Neuronal stem cell (in vitro differentiated cells): ENCODE data around the gene RIMS4.

Experiments used
- DNase-seq: peaks from one replicate; pipeline ENCODE4 v3.0.0-alpha.2; 2013; ENCODE audit warnings: low spot score
- H2AFZ ChIP-seq: one replicate; pipeline ENCODE4 v1.6.1; 2013; ENCODE audit warnings: mild to moderate bottlenecking, low read length, inconsistent platforms
- H2AK5ac ChIP-seq: 2 replicates; pipeline ENCODE4 v1.6.1; 2013; ENCODE audit warnings: low read depth, mild to moderate bottlenecking, inconsistent platforms, low read length, moderate library complexity, mixed read lengths
- H2BK120ac ChIP-seq: 2 replicates; pipeline ENCODE4 v1.6.1; 2013; ENCODE audit warnings: low read depth, mild to moderate bottlenecking, inconsistent platforms, low read length, moderate library complexity, mixed read lengths
- H2BK12ac ChIP-seq: one replicate; pipeline ENCODE4 v1.6.1; 2013; ENCODE audit warnings: low read length, inconsistent platforms
- H2BK15ac ChIP-seq: 2 replicates; pipeline ENCODE4 v1.6.1; 2013; ENCODE audit warnings: mild to moderate bottlenecking, low read length, inconsistent platforms, mixed read lengths
- H2BK5ac ChIP-seq: one replicate; pipeline ENCODE4 v1.6.1; 2013; ENCODE audit warnings: inconsistent platforms, mild to moderate bottlenecking, low read length, moderate library complexity
- H3K14ac ChIP-seq: one replicate; pipeline ENCODE4 v1.6.1; 2013; ENCODE audit warnings: low read length, inconsistent platforms
- H3K18ac ChIP-seq: 2 replicates; pipeline ENCODE4 v1.6.1; 2013; ENCODE audit warnings: low read length, inconsistent platforms
- H3K23ac ChIP-seq: 2 replicates; pipeline ENCODE4 v1.6.1; 2013; ENCODE audit warnings: low read depth, mild to moderate bottlenecking, mixed read lengths, low read length, inconsistent platforms; ENCODE audit not compliant: poor library complexity
- H3K27ac ChIP-seq: replicated peaks from 3 replicates; pipeline ENCODE4 v1.5.1; 2013; ENCODE audit warnings: low read length, inconsistent platforms
- H3K27me3 ChIP-seq, 3 experiments: 2 replicates each; pipeline ENCODE4 v1.6.1; 2013; ENCODE audit warnings: low read length in 3 of 3, mild to moderate bottlenecking in 2 of 3, inconsistent platforms in 1 of 3, low read depth in 1 of 3, mixed read lengths in 1 of 3, moderate library complexity in 1 of 3; ENCODE audit not compliant: control insufficient read depth in 3 of 3, insufficient read depth in 3 of 3
- H3K36me3 ChIP-seq, 2 donors: replicated peaks in 1 of 2; 2 replicates each; pipeline ENCODE4 v1.6.1; 2013; ENCODE audit warnings: low read length in 2 of 2; ENCODE audit not compliant: control insufficient read depth in 2 of 2, insufficient read depth in 2 of 2
- H3K4ac ChIP-seq: 2 replicates; pipeline ENCODE4 v1.6.1; 2013; ENCODE audit warnings: inconsistent platforms, mild to moderate bottlenecking, low read length, moderate library complexity
- H3K4me1 ChIP-seq, 2 donors: 1 replicate in 1 of 2; 2 replicates in 1 of 2; pipeline ENCODE4 v1.6.1; 2013; ENCODE audit warnings: low read length in 2 of 2, low read depth in 1 of 2; ENCODE audit not compliant: control insufficient read depth in 2 of 2, insufficient read depth in 1 of 2
- H3K4me2 ChIP-seq: one replicate; pipeline ENCODE4 v1.6.1; 2013; ENCODE audit warnings: mild to moderate bottlenecking, low read length, inconsistent platforms; ENCODE audit not compliant: insufficient read depth, poor library complexity, severe bottlenecking
- H3K4me3 ChIP-seq, 2 donors: 2 replicates each; pipeline ENCODE4 v1.5.1; 2013; ENCODE audit warnings: low read length in 2 of 2, mild to moderate bottlenecking in 2 of 2, inconsistent platforms in 1 of 2, moderate library complexity in 1 of 2
- H3K79me1 ChIP-seq: one replicate; pipeline ENCODE4 v1.6.1; 2013; ENCODE audit warnings: low read depth, mild to moderate bottlenecking, inconsistent platforms, low read length, moderate library complexity
- H3K9ac ChIP-seq: one replicate; pipeline ENCODE4 v1.6.1; 2013; ENCODE audit warnings: mild to moderate bottlenecking, low read depth, low read length, inconsistent platforms; ENCODE audit not compliant: poor library complexity
- H3K9me3 ChIP-seq, 2 donors: replicated peaks in 1 of 2; 2 replicates each; pipeline versions ENCODE3 to v1.6.1; 2013; ENCODE audit warnings: low read length in 2 of 2, mild to moderate bottlenecking in 2 of 2, inconsistent platforms in 1 of 2, low read depth in 1 of 2, mixed read lengths in 1 of 2, moderate library complexity in 1 of 2; ENCODE audit not compliant: control insufficient read depth in 2 of 2, insufficient read depth in 1 of 2
- H4K8ac ChIP-seq: one replicate; pipeline ENCODE4 v1.6.1; 2013; ENCODE audit warnings: low read depth, mild to moderate bottlenecking, inconsistent platforms, low read length, moderate library complexity
- H4K91ac ChIP-seq: one replicate; pipeline ENCODE4 v1.6.1; 2013; ENCODE audit warnings: low read length, low read depth, mild to moderate bottlenecking, inconsistent platforms; ENCODE audit not compliant: poor library complexity
- WGBS, 2 donors: extraction: QIAGEN DNeasy Blood & Tissue Kit; methylation state at CpG; one replicate each; pipeline ENCODE4 v1.1.7; 2013; ENCODE audit warnings: missing lambda C conversion rate in 2 of 2, mixed read lengths in 1 of 2; ENCODE audit not compliant: insufficient read length in 2 of 2, insufficient replicate concordance in 1 of 2; ENCODE audit errors: extremely low coverage in 2 of 2; 5-methylcytosine and 5-hydroxymethylcytosine counted together

Gene RIMS4

GRCh38 chr20:44730441-44730840 lies 79.9 kb downstream of the RIMS4 start:
- no peak for DNase-seq
- Histone ChIP-seq H2BK15ac (no peak overlapping the region), H3K9ac (no peak overlapping the region), H3K14ac (no peak overlapping the region), H4K8ac (no peak overlapping the region), H3K4ac (no peak overlapping the region), H3K9me3 (no peaks in the 10 kb centered on the region), H2BK5ac (no peak overlapping the region), H3K27ac (no peak overlapping the region), H3K79me1 (no peaks in the 10 kb centered on the region), H3K4me2 (no peak overlapping the region), H2BK12ac (no peak overlapping the region), H2AK5ac (no peak overlapping the region), H3K4me3 (no peak overlapping the region), H3K36me3 (no peaks in the 10 kb centered on the region), H2BK120ac (no peak overlapping the region), H2AFZ (no peak overlapping the region), H3K18ac (no peak overlapping the region), H3K23ac (no peak overlapping the region), H3K4me1 (peaks cover 0 to 3% of the 10 kb centered on the region in 2 donors), H3K27me3 (no peaks in the 10 kb centered on the region), H4K91ac (no peak overlapping the region)
- WGBS, 2 donors, result no CpG with 5 or more reads among the region's 2 CpGs

- Histone ChIP-seq H3K4me1 (peaks cover 0 to 3% of the 10 kb centered on the region in 2 donors), H4K91ac (no peak overlapping the region), H3K9ac (no peak overlapping the region), H3K4ac (no peak overlapping the region), H2AK5ac (no peak overlapping the region), H3K23ac (peak overlapping the region; percentile 59), H3K79me1 (no peaks in the 10 kb centered on the region), H3K18ac (peak overlapping the region; percentile 32), H2BK12ac (no peak overlapping the region), H3K4me3 (no peak overlapping the region), H3K9me3 (no peaks in the 10 kb centered on the region), H3K36me3 (no peaks in the 10 kb centered on the region), H2BK120ac (no peak overlapping the region), H3K27me3 (no peaks in the 10 kb centered on the region), H2BK5ac (no peak overlapping the region), H3K4me2 (no peak overlapping the region), H3K14ac (no peak overlapping the region), H2BK15ac (no peak overlapping the region), H2AFZ (no peak overlapping the region), H4K8ac (no peak overlapping the region), H3K27ac (no peak overlapping the region)
- DNase-seq, result no peak
- no CpG with 5 or more reads among the region's 9 CpGs for WGBS, 2 donors
Measured at GRCh38 chr20:44728801-44729443, 81.4 kb downstream of the RIMS4 start.

- Histone ChIP-seq H4K91ac (no peak overlapping the region), H3K9me3 (no peaks in the 10 kb centered on the region)
Measured at GRCh38 chr20:44727651-44728050, 82.7 kb downstream of the RIMS4 start.

GRCh38 chr20:44727039-44727438 lies 83.3 kb downstream of the RIMS4 start:
- no peak overlapping the region for H2BK120ac ChIP-seq
- DNase-seq, result no peak
- no peak overlapping the region for H3K4ac ChIP-seq
- H4K91ac ChIP-seq, result no peak overlapping the region
- no peak overlapping the region for H4K8ac ChIP-seq
- H3K9me3 ChIP-seq, result no peaks in the 10 kb centered on the region
- no peaks in the 10 kb centered on the region for H3K36me3 ChIP-seq
- no peaks in the 10 kb centered on the region for H3K27me3 ChIP-seq
- peak overlapping the region; percentile 12 for H3K9ac ChIP-seq
- H2BK12ac ChIP-seq, result no peak overlapping the region
- H3K79me1 ChIP-seq, result no peaks in the 10 kb centered on the region
- H3K23ac ChIP-seq, result peak overlapping the region; percentile 17
- H3K14ac ChIP-seq, result no peak overlapping the region
- WGBS, 2 donors, result no CpG with 5 or more reads among the region's 11 CpGs
- H2AK5ac ChIP-seq, result peak overlapping the region; percentile 66
- H3K27ac ChIP-seq, result no peak overlapping the region
- H3K4me2 ChIP-seq, result no peak overlapping the region
- H3K4me1 ChIP-seq, result peaks cover 0 to 3% of the 10 kb centered on the region in 2 donors
- H2AFZ ChIP-seq, result no peak overlapping the region
- no peak overlapping the region for H2BK5ac ChIP-seq
- H3K4me3 ChIP-seq, result no peak overlapping the region
- peak overlapping the region; percentile 30 for H3K18ac ChIP-seq
- H2BK15ac ChIP-seq, result peak overlapping the region; percentile 72

More at GRCh38 chr20:44727651-44728050, 82.7 kb downstream of the RIMS4 start:
- no peak overlapping the region for H2BK12ac ChIP-seq
- H3K27me3 ChIP-seq, result no peaks in the 10 kb centered on the region
- H3K36me3 ChIP-seq, result no peaks in the 10 kb centered on the region
- no peaks in the 10 kb centered on the region for H3K79me1 ChIP-seq
- no peak overlapping the region for H3K4me3 ChIP-seq
- no peak overlapping the region for H2BK15ac ChIP-seq
- H3K27ac ChIP-seq, result no peak overlapping the region
- no peak overlapping the region for H3K18ac ChIP-seq
- no peak overlapping the region for H3K4me2 ChIP-seq
- H3K14ac ChIP-seq, result no peak overlapping the region
- H2BK5ac ChIP-seq, result no peak overlapping the region
- H3K23ac ChIP-seq, result peak overlapping the region; percentile 17
- H2AFZ ChIP-seq, result no peak overlapping the region
- no CpG with 5 or more reads among the region's 2 CpGs for WGBS, 2 donors
- H2BK120ac ChIP-seq, result no peak overlapping the region
- no peak overlapping the region for H3K4ac ChIP-seq
- DNase-seq, result no peak
- H4K8ac ChIP-seq, result no peak overlapping the region
- H3K4me1 ChIP-seq, result peaks cover 0 to 3% of the 10 kb centered on the region in 2 donors
- H3K9ac ChIP-seq, result no peak overlapping the region
- H2AK5ac ChIP-seq, result peak overlapping the region; percentile 66
